NT2/D1 (cell line): ENCODE results near the gene CDH22.

Experiments used
- DNase-seq: peaks from one replicate; pipeline ENCODE4 v3.0.0-alpha.2; 2011; ENCODE audit warnings: low read depth, low spot score
- H3K27me3 ChIP-seq: 2 replicates; pipeline ENCODE4 v1.6.0; 2011; ENCODE audit warnings: mild to moderate bottlenecking; ENCODE audit not compliant: insufficient read length, insufficient read depth
- H3K36me3 ChIP-seq: 2 replicates; pipeline ENCODE4 v1.6.1; 2011; ENCODE audit warnings: mild to moderate bottlenecking, low read length, mixed read lengths; ENCODE audit not compliant: insufficient read depth, insufficient read length
- H3K4me1 ChIP-seq: 2 replicates; pipeline ENCODE4 v1.5.1; 2011; ENCODE audit not compliant: insufficient read depth, insufficient read length
- H3K4me3 ChIP-seq: 2 replicates; pipeline ENCODE4 v1.5.1; 2011; ENCODE audit warnings: low read depth; ENCODE audit not compliant: insufficient read length
- H3K9ac ChIP-seq: 2 replicates; pipeline ENCODE4 v1.6.0; 2011; ENCODE audit warnings: low read depth; ENCODE audit not compliant: insufficient read length
- H3K9me3 ChIP-seq: 2 replicates; pipeline ENCODE4 v1.5.1; 2011; ENCODE audit warnings: mild to moderate bottlenecking, low read length; ENCODE audit not compliant: insufficient read depth
- SUZ12 ChIP-seq: IDR thresholded peaks from 2 replicates; pipeline ENCODE4 v1.6.1; 2011; ENCODE audit not compliant: insufficient read length, insufficient read depth; ENCODE audit errors: extremely low read depth
- YY1 ChIP-seq: IDR thresholded peaks from 2 replicates; pipeline ENCODE4 v1.6.1; 2011; ENCODE audit not compliant: insufficient read length, insufficient read depth
- ZNF274 ChIP-seq: IDR thresholded peaks from 2 replicates; pipeline ENCODE4 v1.6.1; 2011; ENCODE audit warnings: mild to moderate bottlenecking, low read depth, low read length

The CDH22 gene

GRCh38 chr20:46152824-46153586, 155.3 kb downstream of the CDH22 start:
- Histone ChIP-seq H3K4me3 (no peak overlapping the region), H3K36me3 (no peaks in the 10 kb centered on the region), H3K4me1 (peaks cover 9% of the 10 kb centered on the region), H3K9me3 (no peaks in the 10 kb centered on the region), H3K27me3 (no peaks in the 10 kb centered on the region), H3K9ac (no peak overlapping the region)
- TF ChIP-seq YY1 (no peak), SUZ12 (no peak), ZNF274 (no peak)
- no peak for DNase-seq

DNA sequence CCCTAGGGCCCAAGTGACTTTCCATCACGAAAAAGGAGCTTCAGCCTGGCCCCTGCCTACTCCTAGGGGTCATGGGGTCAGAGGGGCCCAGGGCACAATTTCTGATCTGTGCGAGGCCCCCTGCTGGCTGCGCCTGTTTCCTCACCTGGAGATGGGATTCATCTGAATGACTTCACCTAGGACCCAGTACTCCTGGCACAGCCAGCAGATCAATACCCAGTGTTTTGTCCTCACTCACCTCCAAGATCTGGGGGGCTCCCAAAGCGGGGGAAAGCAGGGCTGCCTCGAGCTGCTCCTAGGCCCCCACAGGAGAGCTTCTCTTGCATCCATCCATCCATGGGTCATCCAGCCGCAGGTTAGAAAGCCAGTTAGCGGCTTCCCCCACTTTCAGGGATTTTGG, 156.4 kb downstream of the CDH22 start:
- peaks cover 9% of the 10 kb centered on the region for H3K4me1 ChIP-seq
- no peak overlapping the region for H3K9ac ChIP-seq
- H3K36me3 ChIP-seq = no peaks in the 10 kb centered on the region
- no peak for DNase-seq
- H3K4me3 ChIP-seq = no peak overlapping the region
- H3K27me3 ChIP-seq = no peaks in the 10 kb centered on the region
- TF ChIP-seq YY1 (no peak), SUZ12 (no peak), ZNF274 (no peak)
- no peaks in the 10 kb centered on the region for H3K9me3 ChIP-seq

GRCh38 chr20:46150943-46151342, 157.4 kb downstream of the CDH22 start:
- H3K4me3 ChIP-seq = no peak overlapping the region
- peaks cover 9% of the 10 kb centered on the region for H3K4me1 ChIP-seq
- no peak for DNase-seq
- no peaks in the 10 kb centered on the region for H3K36me3 ChIP-seq
- TF ChIP-seq SUZ12 (no peak), YY1 (no peak), ZNF274 (no peak)
- H3K27me3 ChIP-seq = no peaks in the 10 kb centered on the region
- no peaks in the 10 kb centered on the region for H3K9me3 ChIP-seq
- no peak overlapping the region for H3K9ac ChIP-seq

DNA sequence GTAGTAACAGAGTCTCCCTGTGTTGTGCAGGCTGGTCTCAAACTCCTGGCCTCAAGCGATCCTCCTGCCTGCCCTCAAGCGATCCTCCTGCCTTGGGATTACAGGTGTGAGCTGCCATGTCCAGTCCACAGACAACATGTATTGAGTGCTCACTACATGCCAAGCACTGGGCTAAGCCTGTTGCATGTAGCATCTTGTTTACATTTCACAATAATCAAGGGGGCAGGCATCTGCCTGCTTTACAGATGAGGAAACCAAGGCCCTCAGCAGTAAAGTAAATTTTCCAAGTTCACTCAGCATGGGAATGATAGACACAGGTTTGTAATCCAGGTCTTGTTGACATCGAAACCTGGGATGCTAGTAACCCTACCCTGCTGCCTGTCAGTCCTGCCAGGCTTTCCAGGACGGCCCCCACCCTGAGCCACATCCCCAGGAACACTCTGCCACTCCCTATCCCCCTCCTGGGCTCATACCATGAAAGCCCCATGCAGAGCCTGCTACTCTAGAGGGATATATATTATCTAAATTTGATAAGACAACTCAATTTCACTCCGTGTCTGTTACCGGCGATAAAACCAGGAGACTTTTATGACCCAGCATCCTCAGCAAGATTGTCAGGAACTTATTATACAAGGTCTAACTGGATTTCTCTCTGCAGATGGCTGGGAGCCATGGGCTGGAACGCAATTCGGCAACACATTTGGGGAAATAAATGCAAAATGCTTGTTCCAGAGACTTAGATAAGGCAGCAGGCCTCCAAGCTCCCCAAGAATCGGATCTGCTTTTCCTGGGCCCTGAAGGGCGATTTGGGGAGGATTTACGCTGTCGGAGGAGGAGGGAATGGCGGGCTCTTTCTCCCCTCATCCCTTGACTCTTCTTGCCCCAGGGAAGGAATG, 159.7 kb downstream of the CDH22 start:
- H3K36me3 ChIP-seq = no peaks in the 10 kb centered on the region
- TF ChIP-seq YY1 (no peak), ZNF274 (no peak), SUZ12 (no peak)
- H3K9me3 ChIP-seq = no peaks in the 10 kb centered on the region
- H3K27me3 ChIP-seq = no peaks in the 10 kb centered on the region
- H3K9ac ChIP-seq = no peak overlapping the region
- DNase-seq = no peak
- no peak overlapping the region for H3K4me3 ChIP-seq
- H3K4me1 ChIP-seq = peaks cover 12% of the 10 kb centered on the region

DNA sequence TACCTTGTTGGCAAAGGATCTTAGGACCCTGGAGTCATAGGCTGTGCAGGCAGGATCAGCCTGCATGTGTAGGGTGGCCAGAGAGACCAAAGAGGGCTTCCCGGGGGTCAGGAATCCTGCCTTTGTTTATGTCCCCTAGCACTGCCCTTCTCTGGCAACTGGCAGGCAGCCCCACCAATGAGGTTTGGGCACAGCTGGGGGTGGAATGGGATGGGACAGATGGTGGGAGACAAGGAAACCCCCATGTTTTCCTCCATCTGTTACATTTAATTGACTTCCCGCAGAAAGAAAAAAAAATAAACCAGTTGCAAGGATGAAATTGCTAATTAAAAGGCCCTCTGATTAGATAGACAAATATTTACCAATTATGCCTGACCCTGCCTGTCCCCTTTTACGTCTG, 162.6 kb downstream of the CDH22 start:
- H3K27me3 ChIP-seq = peaks cover 17% of the 10 kb centered on the region
- no peaks in the 10 kb centered on the region for H3K36me3 ChIP-seq
- no peak overlapping the region for H3K9ac ChIP-seq
- no peak for TF ChIP-seq SUZ12
- H3K4me1 ChIP-seq = peaks cover 7% of the 10 kb centered on the region
- no peak overlapping the region for H3K4me3 ChIP-seq
- no peak for DNase-seq
- no peaks in the 10 kb centered on the region for H3K9me3 ChIP-seq

DNA sequence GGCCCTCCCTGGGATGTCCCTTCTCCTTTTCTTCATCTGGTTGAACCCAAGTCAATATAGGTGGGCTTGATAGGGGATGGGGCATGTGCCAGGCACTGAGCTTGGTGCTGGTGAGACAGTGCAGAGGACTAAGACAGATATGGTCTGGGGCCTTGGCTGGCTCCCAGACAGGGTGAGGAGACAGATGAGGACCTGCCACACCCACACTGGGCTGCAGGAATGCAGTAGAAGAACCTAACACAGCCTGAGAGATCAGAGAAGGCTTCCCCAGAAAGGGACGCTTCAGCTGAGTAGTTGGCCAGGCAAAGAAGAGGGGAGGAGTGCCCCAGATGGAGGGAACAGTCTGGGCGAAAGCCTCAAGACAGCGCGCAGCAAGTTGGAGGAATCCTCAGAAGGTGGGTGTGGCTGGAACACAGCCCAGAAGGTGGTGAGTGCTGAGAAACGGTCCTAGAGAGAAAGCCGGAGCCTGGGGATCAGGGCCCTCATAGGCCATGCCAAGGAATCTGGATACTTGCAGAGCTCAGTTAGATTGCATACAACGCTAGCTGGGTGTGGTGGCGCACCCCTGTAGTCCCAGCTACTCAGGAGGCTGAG, 163.8 kb downstream of the CDH22 start:
- Histone ChIP-seq H3K4me1 (peaks cover 7% of the 10 kb centered on the region), H3K9me3 (no peaks in the 10 kb centered on the region), H3K36me3 (no peaks in the 10 kb centered on the region), H3K9ac (no peak overlapping the region), H3K27me3 (peaks cover 23% of the 10 kb centered on the region), H3K4me3 (no peak overlapping the region)
- DNase-seq = no peak
- no peak for TF ChIP-seq ZNF274
- TF ChIP-seq SUZ12 = no peak
- TF ChIP-seq YY1 = no peak

- TF ChIP-seq YY1 (no peak), SUZ12 (no peak), ZNF274 (no peak)
- Histone ChIP-seq H3K4me3 (no peak overlapping the region), H3K36me3 (no peaks in the 10 kb centered on the region), H3K27me3 (peaks cover 30% of the 10 kb centered on the region), H3K4me1 (peaks cover 9% of the 10 kb centered on the region), H3K9me3 (no peaks in the 10 kb centered on the region), H3K9ac (no peak overlapping the region)
- no peak for DNase-seq
Observed at GRCh38 chr20:46142124-46142523, 166.2 kb downstream of the CDH22 start.
